ENCODE measurements around the gene PITRM1. TPM values are rescaled to one million over a fixed set of nuclear protein-coding genes. Genes with fewer than 3 reads are reported as not detected.

Gene PITRM1
- total RNA-seq, 5 donors from 2014 or later (not counting 1 experiment from before 2014, with no cell fraction given) = 73.9 to 89.5 (median 81.0) TPM

- H3K4me3 Mint-ChIP-seq = no peak overlapping the region
- 89% methylated on average over 22 of the region's 22 CpGs for WGBS (ENCODE audit: insufficient coverage)
Observed at GRCh38 chr10:3099291-3100092, 73.1 kb downstream of the PITRM1 start.

GRCh38 chr10:3098689-3099088 lies 73.9 kb downstream of the PITRM1 start:
- DNase-seq (no peak), ATAC-seq (replicated peaks in 1 of 4) (no peak)
- Histone ChIP-seq H3K27ac (ENCODE audit: low read length) (no peak overlapping the region), H3K4me1 (ENCODE audit: control insufficient read depth in 1 of 2, extremely low read depth in 1 of 2, insufficient read depth in 2 of 2, low read length in 2 of 2) (peaks cover 0 to 23% of the 10 kb centered on the region in 2 experiments), H3K9me3 (no peaks in the 10 kb centered on the region), H3K4me3 (ENCODE audit: control insufficient read depth in 1 of 2, extremely low read depth in 1 of 2, low read length in 1 of 2) (no peak overlapping the region), H3K36me3 (ENCODE audit: control insufficient read depth in 2 of 2, extremely low read depth in 1 of 2, insufficient read depth in 1 of 2, low read length in 1 of 2) (peaks cover under 1 to 34% of the 10 kb centered on the region in 2 donors), H3K27me3 (replicated peaks in 1 of 2; ENCODE audit: control insufficient read depth in 2 of 2, extremely low read depth in 1 of 2, insufficient read depth in 2 of 2, low read length in 1 of 2) (no peaks in the 10 kb centered on the region)
- POLR2A ChIA-PET = no interaction called here
- Mint-ChIP-seq H3K4me3 (no peak overlapping the region), H3K36me3 (peaks cover 40% of the 10 kb centered on the region), H3K27me3 (no peaks in the 10 kb centered on the region), H3K9me3 (no peaks in the 10 kb centered on the region), H3K4me1 (peaks cover 21 to 30% (median 26%) of the 10 kb centered on the region in 3 donors), H3K27ac (no peak overlapping the region)
- 96% methylated on average over 5 of the region's 11 CpGs for WGBS (ENCODE audit: insufficient coverage)
- CTCF ChIA-PET = no interaction called here

More at GRCh38 chr10:3099291-3100092, 73.1 kb downstream of the PITRM1 start:
- no peaks in the 10 kb centered on the region for H3K27me3 ChIP-seq (replicated peaks in 1 of 2; ENCODE audit: control insufficient read depth in 2 of 2, extremely low read depth in 1 of 2, insufficient read depth in 2 of 2, low read length in 1 of 2)
- no peaks in the 10 kb centered on the region for H3K9me3 ChIP-seq
- no peak overlapping the region for H3K4me3 ChIP-seq (ENCODE audit: control insufficient read depth in 1 of 2, extremely low read depth in 1 of 2, low read length in 1 of 2)
- ChIA-PET CTCF (no interaction called here), POLR2A (no interaction called here)
- peaks cover 43% of the 10 kb centered on the region for H3K36me3 Mint-ChIP-seq
- peaks cover 0 to 16% of the 10 kb centered on the region in 2 experiments for H3K4me1 ChIP-seq (ENCODE audit: control insufficient read depth in 1 of 2, extremely low read depth in 1 of 2, insufficient read depth in 2 of 2, low read length in 2 of 2)
- H3K27ac Mint-ChIP-seq = no peak overlapping the region
- H3K9me3 Mint-ChIP-seq = no peaks in the 10 kb centered on the region
- peaks cover 13 to 22% (median 17%) of the 10 kb centered on the region in 3 donors for H3K4me1 Mint-ChIP-seq
- H3K27ac ChIP-seq (ENCODE audit: low read length) = no peak overlapping the region
- ATAC-seq (replicated peaks in 1 of 4) (no peak), DNase-seq (no peak)
- no peaks in the 10 kb centered on the region for H3K27me3 Mint-ChIP-seq
- peaks cover 7 to 42% of the 10 kb centered on the region in 2 donors for H3K36me3 ChIP-seq (ENCODE audit: control insufficient read depth in 2 of 2, extremely low read depth in 1 of 2, insufficient read depth in 1 of 2, low read length in 1 of 2)

- DNase-seq = no peak
- 96% methylated on average over 4 of the region's 9 CpGs for WGBS (ENCODE audit: insufficient coverage)
- ATAC-seq (replicated peaks in 1 of 4) = no peak
- no peak overlapping the region for H3K27ac Mint-ChIP-seq
- H3K36me3 Mint-ChIP-seq = peaks cover 38% of the 10 kb centered on the region
- no peak overlapping the region for H3K4me3 ChIP-seq (ENCODE audit: control insufficient read depth in 1 of 2, extremely low read depth in 1 of 2, low read length in 1 of 2)
- H3K27ac ChIP-seq (ENCODE audit: low read length) = no peak overlapping the region
- H3K4me1 Mint-ChIP-seq = peaks cover 34 to 42% (median 39%) of the 10 kb centered on the region in 3 donors
- ChIA-PET CTCF (no interaction called here), POLR2A (no interaction called here)
- peaks cover 0 to 33% of the 10 kb centered on the region in 2 experiments for H3K4me1 ChIP-seq (ENCODE audit: control insufficient read depth in 1 of 2, extremely low read depth in 1 of 2, insufficient read depth in 2 of 2, low read length in 2 of 2)
- no peaks in the 10 kb centered on the region for H3K9me3 Mint-ChIP-seq
- H3K9me3 ChIP-seq = no peaks in the 10 kb centered on the region
- no peak overlapping the region for H3K4me3 Mint-ChIP-seq
- peaks cover 0 to 23% of the 10 kb centered on the region in 2 donors for H3K36me3 ChIP-seq (ENCODE audit: control insufficient read depth in 2 of 2, extremely low read depth in 1 of 2, insufficient read depth in 1 of 2, low read length in 1 of 2)
- H3K27me3 ChIP-seq (replicated peaks in 1 of 2; ENCODE audit: control insufficient read depth in 2 of 2, extremely low read depth in 1 of 2, insufficient read depth in 2 of 2, low read length in 1 of 2) = no peaks in the 10 kb centered on the region
- no peaks in the 10 kb centered on the region for H3K27me3 Mint-ChIP-seq
Observed at GRCh38 chr10:3097160-3097559, 75.4 kb downstream of the PITRM1 start.

- no peak overlapping the region for H3K4me3 Mint-ChIP-seq
- DNase-seq = peak in 1 of 35 experiments; percentile 8
- ChIA-PET CTCF (no interaction called here), POLR2A (no interaction called here)
- no peaks in the 10 kb centered on the region for H3K27me3 ChIP-seq (replicated peaks in 1 of 2; ENCODE audit: control insufficient read depth in 2 of 2, extremely low read depth in 1 of 2, insufficient read depth in 2 of 2, low read length in 1 of 2)
- peaks cover 0 to 38% of the 10 kb centered on the region in 2 experiments for H3K4me1 ChIP-seq (ENCODE audit: control insufficient read depth in 1 of 2, extremely low read depth in 1 of 2, insufficient read depth in 2 of 2, low read length in 2 of 2)
- no peaks in the 10 kb centered on the region for H3K27me3 Mint-ChIP-seq
- no peak for ATAC-seq (replicated peaks in 1 of 4)
- no peaks in the 10 kb centered on the region for H3K9me3 Mint-ChIP-seq
- peak overlapping the region; percentile 75 to 91 for H3K27ac Mint-ChIP-seq
- H3K9me3 ChIP-seq = no peaks in the 10 kb centered on the region
- H3K27ac ChIP-seq (ENCODE audit: low read length) = no peak overlapping the region
- H3K36me3 Mint-ChIP-seq = peaks cover 38% of the 10 kb centered on the region
- H3K36me3 ChIP-seq (ENCODE audit: control insufficient read depth in 2 of 2, extremely low read depth in 1 of 2, insufficient read depth in 1 of 2, low read length in 1 of 2) = peaks cover 0 to 17% of the 10 kb centered on the region in 2 donors
- 88% methylated on average over 7 of the region's 16 CpGs for WGBS (ENCODE audit: insufficient coverage)
- H3K4me1 Mint-ChIP-seq = peaks cover 43 to 49% (median 45%) of the 10 kb centered on the region in 3 donors
- no peak overlapping the region for H3K4me3 ChIP-seq (ENCODE audit: control insufficient read depth in 1 of 2, extremely low read depth in 1 of 2, low read length in 1 of 2)
Observed at GRCh38 chr10:3096149-3096548, 76.4 kb downstream of the PITRM1 start.

- POLR2A ChIA-PET = interaction anchor here in 1 of 2 donors (0.6 kb wide), 1 partner anchor 10 kb away, joined by 15 read pairs; no protein-coding TSS in a partner anchor
- ATAC-seq (replicated peaks in 1 of 4) (peak; percentile 69 to 90 (median 72)), DNase-seq (peak in 8 of 35 experiments; percentile 6 to 59 (median 12))
- Histone ChIP-seq H3K36me3 (ENCODE audit: control insufficient read depth in 2 of 2, extremely low read depth in 1 of 2, insufficient read depth in 1 of 2, low read length in 1 of 2) (peaks cover 0 to 14% of the 10 kb centered on the region in 2 donors), H3K27ac (ENCODE audit: low read length) (peak overlapping the region; percentile 6), H3K27me3 (replicated peaks in 1 of 2; ENCODE audit: control insufficient read depth in 2 of 2, extremely low read depth in 1 of 2, insufficient read depth in 2 of 2, low read length in 1 of 2) (no peaks in the 10 kb centered on the region), H3K4me3 (ENCODE audit: control insufficient read depth in 1 of 2, extremely low read depth in 1 of 2, low read length in 1 of 2) (no peak overlapping the region), H3K9me3 (no peaks in the 10 kb centered on the region), H3K4me1 (ENCODE audit: control insufficient read depth in 1 of 2, extremely low read depth in 1 of 2, insufficient read depth in 2 of 2, low read length in 2 of 2) (peaks cover 0 to 41% of the 10 kb centered on the region in 2 experiments)
- H3K27me3 Mint-ChIP-seq = no peaks in the 10 kb centered on the region
- H3K4me1 Mint-ChIP-seq = peaks cover 47 to 55% (median 51%) of the 10 kb centered on the region in 3 donors
- WGBS (ENCODE audit: insufficient coverage) = 32% methylated on average over 13 of the region's 17 CpGs
- peak overlapping the region; percentile 11 to 65 (median 37) for H3K4me3 Mint-ChIP-seq
- peaks cover 38% of the 10 kb centered on the region for H3K36me3 Mint-ChIP-seq
- CTCF ChIA-PET = no interaction called here
- no peaks in the 10 kb centered on the region for H3K9me3 Mint-ChIP-seq
- peak overlapping the region; percentile 75 to 91 for H3K27ac Mint-ChIP-seq
Observed at GRCh38 chr10:3095373-3096139, 77.0 kb downstream of the PITRM1 start.

GRCh38 chr10:3094609-3095036 lies 78.0 kb downstream of the PITRM1 start:
- Mint-ChIP-seq H3K4me3 (peak overlapping the region in 1 of 3 donors; percentile 28), H3K36me3 (peaks cover 33% of the 10 kb centered on the region)
- no peak for ATAC-seq (replicated peaks in 1 of 4)

More at GRCh38 chr10:3094609-3095036, 78.0 kb downstream of the PITRM1 start:
- H3K4me1 ChIP-seq (ENCODE audit: control insufficient read depth in 1 of 2, extremely low read depth in 1 of 2, insufficient read depth in 2 of 2, low read length in 2 of 2) = peaks cover 0 to 41% of the 10 kb centered on the region in 2 experiments
- no peaks in the 10 kb centered on the region for H3K9me3 Mint-ChIP-seq
- H3K27ac ChIP-seq (ENCODE audit: low read length) = no peak overlapping the region
- H3K27me3 ChIP-seq (replicated peaks in 1 of 2; ENCODE audit: control insufficient read depth in 2 of 2, extremely low read depth in 1 of 2, insufficient read depth in 2 of 2, low read length in 1 of 2) = no peaks in the 10 kb centered on the region
- H3K36me3 ChIP-seq (ENCODE audit: control insufficient read depth in 2 of 2, extremely low read depth in 1 of 2, insufficient read depth in 1 of 2, low read length in 1 of 2) = peaks cover 0 to 6% of the 10 kb centered on the region in 2 donors
- H3K4me3 ChIP-seq (ENCODE audit: control insufficient read depth in 1 of 2, extremely low read depth in 1 of 2, low read length in 1 of 2) = no peak overlapping the region
- DNase-seq = no peak
- WGBS (ENCODE audit: insufficient coverage) = 94% methylated on average over 5 of the region's 5 CpGs
- peaks cover 55 to 62% (median 56%) of the 10 kb centered on the region in 3 donors for H3K4me1 Mint-ChIP-seq
- ChIA-PET CTCF (interaction anchor here in 1 of 2 donors (0.9 kb wide), 1 partner anchor 79 kb away, joined by 3 read pairs; no protein-coding TSS in a partner anchor), POLR2A (no interaction called here)
- H3K9me3 ChIP-seq = no peaks in the 10 kb centered on the region
- H3K27ac Mint-ChIP-seq = peak overlapping the region; percentile 75 to 91
- no peaks in the 10 kb centered on the region for H3K27me3 Mint-ChIP-seq
